ENCODE data around the gene MPC2.

GRCh38 chr1:167879508-167879907, 57.4 kb downstream of the MPC2 start:
- TF ChIP-seq CTCF (IDR thresholded peaks at IDR 0.05) (no peak), POLR2A (IDR thresholded peaks at IDR 0.05) (no peak)
